Uterus (tissue), 4 donors: ENCODE results near the gene SAMD5. TPM values are rescaled to one million over a fixed set of nuclear protein-coding genes. Genes with fewer than 3 reads are reported as not detected.

ENCODE experiments used
- DNase-seq, 2 donors: peaks; one replicate each; pipeline ENCODE4 v3.0.0-alpha.2; 2019 to 2020
- H3K27ac ChIP-seq, 2 donors: fragments of 200-600 bp; sonication (generic); 1 replicate in 1 of 2; 2 replicates in 1 of 2; pipeline ENCODE4 v1.5.1; 2016 to 2018
- H3K27me3 ChIP-seq, 2 donors: fragments of 200-600 bp; sonication (generic); one replicate each; pipeline ENCODE4 v1.5.1; 2018 to 2019; ENCODE audit warnings: control low read depth in 1 of 2
- H3K36me3 ChIP-seq, 2 donors: fragments of 200-600 bp; sonication (generic); one replicate each; pipeline ENCODE4 v1.5.1; 2019; ENCODE audit warnings: control low read depth in 1 of 2
- H3K4me1 ChIP-seq, 2 donors: fragments of 200-600 bp; sonication (generic); one replicate each; pipeline ENCODE4 v1.5.1; 2018 to 2019; ENCODE audit warnings: control low read depth in 1 of 2
- H3K4me3 ChIP-seq, 2 donors: fragments of 200-600 bp; sonication (generic); 1 replicate in 1 of 2; 2 replicates in 1 of 2; pipeline ENCODE4 v1.5.1; 2018 to 2019; ENCODE audit warnings: mild to moderate bottlenecking in 1 of 2
- H3K9me3 ChIP-seq, 2 donors: fragments of 200-600 bp; sonication (generic); one replicate each; pipeline ENCODE4 v1.5.1; 2019; ENCODE audit warnings: control low read depth in 1 of 2
- CTCF ChIP-seq, 4 experiments: fragments of 200-600 bp in 2 of 4; fragments of 450-650 bp in 2 of 4; sonication (generic) in 2 of 4; IDR thresholded peaks; one replicate each; pipeline ENCODE4 v1.5.1; 2016 to 2019; ENCODE audit warnings: antibody characterized with exemption in 4 of 4, mild to moderate bottlenecking in 2 of 4, moderate library complexity in 1 of 4
- POLR2A ChIP-seq, 2 donors: fragments of 450-650 bp; IDR thresholded peaks; one replicate each; pipeline ENCODE4 v1.6.1; 2016; ENCODE audit warnings: antibody characterized with exemption in 2 of 2, mild to moderate bottlenecking in 1 of 2, moderate library complexity in 1 of 2
- intact Hi-C: fragments of 100-400 bp; cut with DNase I; formaldehyde crosslinking; loops from one replicate; pipeline ENCODE4 v1.15.1; 2023; ENCODE audit warnings: low total_unique reads
- total RNA-seq, 4 donors: library from RNA; depleted of rRNA in 3 of 4; stranded (reverse); fragments of >200 nt in 3 of 4; gene quantifications; one replicate each; pipeline versions ENCODE4 v1.1.0 to v1.2.4, GENCODE V29; 2014 to 2023
- donor health status: DM: yes; HTN: yes; CAD: no.

SAMD5 gene
- 10 to 100 TPM in 2 of 4 donors, 1 to 10 TPM in 2; 3.3 to 31.7 (median 9.6) TPM for total RNA-seq

- TF ChIP-seq POLR2A (IDR thresholded peaks at IDR 0.05) (peak in 1 of 2 donors; percentile 40), CTCF (IDR thresholded peaks at IDR 0.05) (no peak)
- H3K27ac ChIP-seq: peak within 1 kb of the TSS; percentile 78 to 84
- H3K4me1 ChIP-seq: peaks cover 0 to 4% of the 10 kb centered on the region in 2 donors
- intact Hi-C loops: loop anchor here (10.0 kb wide), 1 partner anchor 657 kb away; no protein-coding TSS in a partner anchor
- DNase-seq: peak; percentile 31 to 58
- H3K4me3 ChIP-seq: peak within 1 kb of the TSS; percentile 54 to 76
- H3K27me3 ChIP-seq: no peaks in the 10 kb centered on the region
- no peaks in the 10 kb centered on the region for H3K9me3 ChIP-seq
- H3K36me3 ChIP-seq: no peaks in the 10 kb centered on the region
Observed at GRCh38 chr6:147508042-147508865, at the start of gene SAMD5. SAMD5 (plus strand) TSS chr6:147508690; CDS start chr6:147508929, 239 bp downstream.

- Histone ChIP-seq H3K4me3 (no peak overlapping the region), H3K9me3 (no peaks in the 10 kb centered on the region), H3K27me3 (no peaks in the 10 kb centered on the region), H3K36me3 (no peaks in the 10 kb centered on the region), H3K4me1 (no peaks in the 10 kb centered on the region), H3K27ac (no peak overlapping the region)
- DNase-seq: no peak
- intact Hi-C loops: no loop called here
- no peak for TF ChIP-seq CTCF (IDR thresholded peaks at IDR 0.05)
- TF ChIP-seq POLR2A (IDR thresholded peaks at IDR 0.05): no peak
Observed at GRCh38 chr6:147459780-147460179, 48.7 kb upstream of the SAMD5 start.

- TF ChIP-seq POLR2A (IDR thresholded peaks at IDR 0.05) (no peak), CTCF (IDR thresholded peaks at IDR 0.05) (no peak)
- no peak overlapping the region for H3K4me3 ChIP-seq
- H3K9me3 ChIP-seq: no peaks in the 10 kb centered on the region
- H3K27me3 ChIP-seq: no peaks in the 10 kb centered on the region
- no peaks in the 10 kb centered on the region for H3K4me1 ChIP-seq
- no peak overlapping the region for H3K27ac ChIP-seq
- intact Hi-C loops: no loop called here
- no peaks in the 10 kb centered on the region for H3K36me3 ChIP-seq
- DNase-seq: no peak
Observed at GRCh38 chr6:147463651-147464050, 44.8 kb upstream of the SAMD5 start.

GRCh38 chr6:147467428-147467827, 41.1 kb upstream of the SAMD5 start:
- DNase-seq: no peak
- intact Hi-C loops: no loop called here
- Histone ChIP-seq H3K9me3 (no peaks in the 10 kb centered on the region), H3K4me3 (no peak overlapping the region), H3K4me1 (no peaks in the 10 kb centered on the region), H3K27ac (no peak overlapping the region), H3K27me3 (no peaks in the 10 kb centered on the region), H3K36me3 (no peaks in the 10 kb centered on the region)
- TF ChIP-seq POLR2A (IDR thresholded peaks at IDR 0.05) (no peak), CTCF (IDR thresholded peaks at IDR 0.05) (no peak)

- intact Hi-C loops: no loop called here
- no peak overlapping the region for H3K4me3 ChIP-seq
- no peaks in the 10 kb centered on the region for H3K36me3 ChIP-seq
- H3K4me1 ChIP-seq: no peaks in the 10 kb centered on the region
- H3K27ac ChIP-seq: no peak overlapping the region
- no peaks in the 10 kb centered on the region for H3K27me3 ChIP-seq
- TF ChIP-seq CTCF (IDR thresholded peaks at IDR 0.05) (no peak), POLR2A (IDR thresholded peaks at IDR 0.05) (no peak)
- H3K9me3 ChIP-seq: no peaks in the 10 kb centered on the region
- no peak for DNase-seq
Observed at GRCh38 chr6:147467886-147468285, 40.6 kb upstream of the SAMD5 start.
